ENCODE measurements around the gene FYN.

Gene FYN

DNA sequence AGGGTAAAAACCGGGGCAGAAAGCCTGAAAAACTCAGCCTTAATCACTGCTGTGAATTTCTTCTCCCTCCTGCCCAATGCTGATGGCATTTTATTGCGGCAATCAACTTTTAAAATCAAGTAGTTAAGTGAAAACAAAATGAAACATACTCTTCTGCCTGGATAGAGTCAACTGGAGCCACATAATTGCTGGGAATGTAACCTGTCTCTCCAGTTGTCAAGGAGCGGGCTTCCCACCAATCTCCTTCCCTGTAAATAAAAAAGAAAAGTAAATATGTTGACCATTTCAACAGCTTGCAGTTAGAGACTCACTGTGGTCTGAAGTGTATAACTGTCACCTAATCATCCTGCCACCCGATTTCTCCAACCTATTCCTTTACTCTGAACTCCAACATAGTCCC is 165.5 kb downstream of the FYN start:
- no peak for DNase-seq (ENCODE audit: low read depth)

DNA sequence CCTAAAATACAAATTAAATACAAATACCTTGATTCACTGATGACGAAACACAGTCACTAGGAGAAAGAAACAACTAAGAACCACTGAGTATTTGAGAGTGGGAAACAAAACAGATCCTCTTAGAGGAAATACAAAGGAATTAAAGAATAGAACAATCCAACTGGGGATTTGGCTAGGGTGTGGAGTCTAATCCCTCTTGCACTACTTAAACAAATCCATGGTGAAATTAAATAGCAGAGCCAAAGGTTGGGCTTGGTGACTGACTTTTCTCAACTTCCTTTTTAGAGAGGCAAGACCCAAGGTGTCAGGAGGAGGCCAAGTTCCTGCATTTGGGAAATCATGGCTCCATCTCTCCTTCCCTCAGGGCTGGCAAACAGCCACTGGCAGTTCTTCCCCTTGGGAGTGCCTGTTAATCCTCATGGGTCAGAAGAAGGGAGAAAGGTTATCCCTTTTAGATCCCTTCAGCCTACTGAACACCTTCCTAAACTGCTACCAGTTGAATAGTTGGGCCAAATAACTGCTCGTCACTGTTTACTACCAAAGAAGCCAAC is 166.3 kb downstream of the FYN start:
- DNase-seq (ENCODE audit: low read depth) = no peak

GRCh38 chr6:111703723-111704122 is 169.5 kb downstream of the FYN start:
- DNase-seq (ENCODE audit: low read depth) = no peak

DNA sequence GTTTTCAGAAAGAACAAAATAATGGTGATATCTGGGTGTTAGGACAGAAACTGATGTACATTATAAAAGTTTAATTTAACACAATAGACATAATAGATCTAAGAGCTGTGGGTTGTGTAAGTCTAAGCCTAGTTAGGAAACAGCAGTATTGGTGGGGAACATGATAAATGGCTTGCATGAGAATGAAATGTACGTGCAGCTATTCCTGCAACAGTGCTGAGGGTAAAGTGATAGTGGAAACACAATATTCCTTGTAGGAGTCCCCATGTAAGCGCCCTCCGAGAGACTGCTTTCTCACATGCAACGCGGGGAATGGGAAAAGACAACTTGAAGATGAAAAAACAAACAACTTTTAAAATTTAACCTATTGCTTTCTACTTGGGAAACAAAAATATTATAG is 171.0 kb downstream of the FYN start:
- no peak for DNase-seq (ENCODE audit: low read depth)

- no peak for DNase-seq (ENCODE audit: low read depth)
Measured at GRCh38 chr6:111701146-111701545, 172.1 kb downstream of the FYN start.

- no peak for DNase-seq (ENCODE audit: low read depth)
Measured at GRCh38 chr6:111700135-111700690, 173.0 kb downstream of the FYN start.

- DNase-seq (ENCODE audit: low read depth) = no peak
Measured at GRCh38 chr6:111699123-111699522, 174.1 kb downstream of the FYN start.

GRCh38 chr6:111696814-111697213 is 176.4 kb downstream of the FYN start:
- no peak for DNase-seq (ENCODE audit: low read depth)

DNA sequence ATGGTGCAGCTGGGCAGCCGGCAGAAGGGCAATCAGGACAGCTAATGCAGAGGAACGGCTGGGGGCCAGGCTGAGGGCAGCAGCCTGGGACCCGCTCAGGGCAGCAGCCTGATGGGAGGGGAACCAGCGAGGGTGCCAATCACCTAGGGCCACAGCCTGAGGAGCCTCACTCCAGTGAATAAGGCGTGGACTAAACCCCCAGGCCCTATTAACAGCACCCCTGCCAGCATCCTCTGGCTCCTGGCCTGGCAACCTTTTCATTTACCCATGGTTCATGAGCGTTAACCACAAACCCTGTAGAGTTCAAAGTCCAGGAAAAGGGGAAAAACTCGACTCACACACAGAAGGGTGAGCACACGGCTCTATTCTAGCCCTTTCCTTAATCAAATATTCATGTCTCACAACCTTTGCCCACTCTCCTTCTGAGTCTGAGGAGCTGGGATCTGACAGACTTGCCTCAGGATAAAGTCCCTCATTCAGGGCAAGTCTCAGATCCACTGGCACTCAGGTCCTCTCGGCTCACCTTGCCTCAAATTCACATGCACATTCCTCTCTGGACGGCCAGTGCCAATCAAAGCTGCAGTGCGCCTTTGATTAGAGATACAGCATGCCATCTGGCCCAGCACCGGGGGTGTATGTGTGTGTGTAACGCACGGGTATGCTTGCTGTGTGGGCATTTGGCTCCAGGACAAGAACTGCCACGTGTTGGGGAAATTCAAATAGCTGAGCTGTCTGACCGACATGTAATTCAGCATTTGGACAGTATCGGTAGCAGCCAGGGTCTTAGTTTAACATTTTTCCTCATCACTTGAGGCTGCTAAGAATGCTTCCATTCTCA is 180.7 kb downstream of the FYN start:
- DNase-seq (ENCODE audit: low read depth) = no peak

GRCh38 chr6:111691345-111692225 is 181.7 kb downstream of the FYN start:
- DNase-seq (ENCODE audit: low read depth) = no peak

- no peak for DNase-seq (ENCODE audit: low read depth)
Measured at GRCh38 chr6:111689946-111690345, 183.3 kb downstream of the FYN start.

DNA sequence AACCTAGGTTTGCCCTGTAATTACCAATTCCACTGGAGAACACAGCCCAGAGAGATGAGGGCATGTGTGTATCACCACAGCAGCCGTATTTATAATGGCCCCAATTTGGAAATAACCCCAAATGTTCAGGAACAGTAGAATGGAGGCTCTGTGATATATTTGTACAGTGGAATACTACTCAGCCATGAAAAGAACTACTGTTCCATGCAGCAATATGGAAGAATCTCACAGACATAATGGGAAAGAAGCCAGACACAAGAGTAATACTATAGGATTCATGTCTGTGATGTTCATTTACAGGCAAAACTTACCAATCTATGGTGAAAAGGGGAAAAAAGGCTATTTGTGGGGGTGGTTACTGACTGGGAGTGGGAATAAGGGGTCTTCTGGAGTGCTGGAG is 183.8 kb downstream of the FYN start:
- no peak for DNase-seq (ENCODE audit: low read depth)

DNA sequence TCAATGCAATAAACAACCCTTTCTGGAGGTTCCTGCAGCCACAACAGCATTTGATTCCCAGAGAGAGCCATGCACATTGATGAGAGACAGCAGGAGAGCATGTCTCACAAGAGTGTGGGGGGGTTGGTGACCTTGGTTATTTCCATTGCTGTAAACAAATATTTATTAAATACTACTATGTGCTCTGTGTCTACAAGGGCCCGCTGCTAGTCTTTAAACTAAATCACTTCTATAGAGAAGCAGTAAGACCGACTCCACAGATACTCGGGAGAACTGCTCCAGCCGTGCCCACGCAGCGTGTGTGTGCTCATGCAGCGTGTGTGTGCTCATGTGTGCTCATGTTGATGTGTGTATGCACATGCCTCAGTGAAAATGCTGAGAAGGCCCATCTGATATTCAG is 184.9 kb downstream of the FYN start:
- DNase-seq (ENCODE audit: low read depth) = no peak

DNA sequence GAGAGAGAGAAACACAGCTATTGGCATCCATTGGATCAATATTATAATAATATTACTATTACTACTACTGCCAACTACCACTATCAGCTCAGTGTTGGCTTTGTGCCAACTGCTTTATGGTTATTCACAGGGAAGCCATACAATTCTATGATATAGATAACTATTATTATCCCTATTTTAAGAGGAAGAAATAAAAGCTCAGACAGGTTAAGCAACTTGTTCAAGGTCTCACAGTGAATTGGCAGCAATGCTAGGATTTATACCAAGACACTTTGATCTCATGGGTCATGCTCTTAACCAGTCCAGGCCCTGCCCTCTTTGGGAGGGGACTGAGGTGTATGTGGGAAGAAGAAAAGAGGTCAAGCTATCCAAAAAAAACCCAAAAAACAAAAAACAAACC is 185.6 kb downstream of the FYN start:
- no peak for DNase-seq (ENCODE audit: low read depth)

DNA sequence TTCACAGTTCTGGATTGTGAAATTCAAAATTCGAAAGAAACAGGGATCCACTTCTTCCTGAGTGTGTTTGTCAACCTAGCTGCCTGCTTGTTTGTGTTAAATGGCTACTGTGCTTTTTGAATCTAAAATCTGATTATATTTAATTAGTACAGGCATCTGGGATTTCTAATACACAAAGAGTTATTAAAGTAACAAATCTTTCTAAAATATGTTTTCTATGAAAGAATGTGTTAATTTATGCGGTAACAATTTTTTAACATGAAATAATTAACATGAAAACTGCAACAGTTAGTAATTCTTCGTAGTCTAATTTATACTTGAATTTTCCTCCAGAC is 186.4 kb downstream of the FYN start:
- no peak for DNase-seq (ENCODE audit: low read depth)

DNA sequence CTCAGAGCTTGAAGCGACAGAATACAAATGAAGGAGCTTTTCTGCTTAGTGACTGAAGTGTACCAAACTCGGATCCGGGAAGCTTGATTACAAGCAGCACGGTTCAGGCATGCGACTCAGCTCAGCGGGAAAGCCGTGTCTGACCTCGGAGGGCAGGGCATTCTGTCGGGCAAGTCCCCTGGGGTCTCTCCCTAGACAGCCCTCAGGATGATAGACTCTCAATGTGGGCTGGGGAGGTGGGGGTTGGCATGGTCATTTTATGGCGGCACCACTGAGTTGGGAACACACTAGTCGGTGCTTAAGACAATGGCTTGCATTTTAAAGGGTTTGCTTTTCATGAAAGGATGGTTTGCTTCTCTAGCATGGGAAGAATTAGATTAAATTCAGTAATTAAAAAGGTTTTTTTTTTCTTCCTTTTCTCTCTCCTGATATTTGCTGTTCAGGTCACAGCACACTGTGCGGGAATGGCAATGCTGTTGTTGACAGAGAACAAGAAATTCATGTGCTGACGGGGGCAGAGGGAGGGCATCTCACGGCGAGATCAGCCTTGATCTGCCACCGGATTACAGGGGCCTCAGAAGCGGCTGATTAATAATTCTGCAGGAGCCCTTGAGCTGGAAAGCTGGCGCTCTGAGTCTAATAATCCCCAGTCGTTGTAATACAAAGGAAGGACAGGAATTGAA is 186.9 kb downstream of the FYN start:
- no peak for DNase-seq (ENCODE audit: low read depth)

DNA sequence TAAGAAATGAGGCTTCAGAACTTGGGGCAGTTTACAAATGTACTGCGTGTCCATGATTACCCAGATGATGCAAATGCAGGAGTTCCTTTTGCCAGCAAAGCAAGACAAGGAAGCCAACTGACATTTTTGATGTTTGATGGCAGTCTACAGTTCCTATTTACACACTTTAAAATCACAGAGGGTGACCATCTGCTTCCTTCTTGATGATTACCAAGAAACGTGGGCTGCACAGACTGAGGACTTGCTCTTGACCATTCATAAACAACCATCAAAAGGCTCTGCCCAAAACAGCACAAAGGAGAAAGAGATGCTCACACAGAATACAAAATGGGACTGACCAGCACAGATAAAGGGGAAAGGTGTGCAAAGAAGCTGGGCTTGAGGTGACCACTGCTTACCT is 187.7 kb downstream of the FYN start:
- no peak for DNase-seq (ENCODE audit: low read depth)

DNA sequence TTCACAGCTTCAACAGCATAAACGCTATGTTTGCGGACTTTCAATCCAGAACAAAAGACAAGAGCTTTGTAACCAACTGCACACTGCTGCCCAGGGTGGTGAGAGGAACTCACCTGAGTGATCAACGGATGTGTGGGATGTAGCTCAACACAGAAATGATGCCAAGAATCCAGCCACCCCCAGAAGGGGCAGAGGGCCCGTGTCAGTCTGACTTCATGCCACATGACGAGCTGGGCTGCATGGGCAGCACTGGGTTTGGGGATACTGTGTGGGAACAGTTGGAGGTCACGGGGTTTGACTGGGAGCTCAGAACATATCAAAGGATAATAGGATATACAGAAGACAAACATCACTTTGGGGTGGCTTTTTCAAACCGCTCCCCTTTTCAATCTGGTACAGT is 188.2 kb downstream of the FYN start:
- no peak for DNase-seq (ENCODE audit: low read depth)

- no peak for DNase-seq (ENCODE audit: low read depth)
Measured at GRCh38 chr6:111683749-111684267, 189.4 kb downstream of the FYN start.

- DNase-seq (ENCODE audit: low read depth) = no peak
Measured at GRCh38 chr6:111683157-111683556, 190.1 kb downstream of the FYN start.

GRCh38 chr6:111681860-111682259 is 191.4 kb downstream of the FYN start:
- no peak for DNase-seq (ENCODE audit: low read depth)
